Loucy (cell line): ENCODE data around the gene MYH15.

Experiments
- H2AFZ ChIP-seq: fragments of 200-600 bp; sonication (generic); 2 replicates; pipeline ENCODE4 v1.6.0; 2016; ENCODE audit warnings: antibody characterized with exemption, mild to moderate bottlenecking, low read length, moderate library complexity
- H3F3A ChIP-seq: fragments of 200-600 bp; 2 replicates; pipeline ENCODE4 v1.6.0; 2016; ENCODE audit warnings: antibody characterized with exemption, low read depth, mild to moderate bottlenecking
- H3K27me3 ChIP-seq: fragments of 200-600 bp; sonication (generic); 2 replicates; pipeline ENCODE4 v1.6.1; 2014; ENCODE audit warnings: low read length, mild to moderate bottlenecking; ENCODE audit not compliant: insufficient read depth, poor library complexity, severe bottlenecking
- H3K36me3 ChIP-seq: fragments of 200-600 bp; sonication (generic); 2 replicates; pipeline ENCODE4 v1.6.1; 2016; ENCODE audit warnings: low read length; ENCODE audit not compliant: insufficient read depth
- H3K4me1 ChIP-seq: fragments of 200-600 bp; sonication (generic); 2 replicates; pipeline ENCODE4 v1.5.1; 2014; ENCODE audit warnings: low read length, mild to moderate bottlenecking; ENCODE audit not compliant: insufficient read depth, poor library complexity, severe bottlenecking
- H3K4me2 ChIP-seq: fragments of 200-600 bp; sonication (generic); 2 replicates; pipeline ENCODE4 v1.6.0; 2014; ENCODE audit warnings: antibody characterized with exemption, low read length, low read depth, mild to moderate bottlenecking; ENCODE audit not compliant: poor library complexity, severe bottlenecking
- H3K4me3 ChIP-seq: fragments of 200-600 bp; sonication (generic); 2 replicates; pipeline ENCODE4 v1.5.1; 2014; ENCODE audit warnings: low read length, mild to moderate bottlenecking, mixed read lengths; ENCODE audit not compliant: poor library complexity, severe bottlenecking
- H3K79me2 ChIP-seq: fragments of 200-600 bp; sonication (generic); 2 replicates; pipeline ENCODE4 v1.6.1; 2014; ENCODE audit warnings: low read length; ENCODE audit not compliant: insufficient read depth
- H3K9ac ChIP-seq: fragments of 200-600 bp; sonication (generic); 2 replicates; pipeline ENCODE4 v1.6.0; 2014; ENCODE audit warnings: mild to moderate bottlenecking, low read depth, low read length, moderate library complexity; ENCODE audit not compliant: poor library complexity, severe bottlenecking
- H3K9me2 ChIP-seq: fragments of 200-600 bp; sonication (generic); replicated peaks from 2 replicates; pipeline ENCODE4 v1.6.1; 2016; ENCODE audit warnings: low read depth, low read length, mixed read lengths
- H3K9me3 ChIP-seq: fragments of 200-600 bp; sonication (generic); 2 replicates; pipeline ENCODE4 v1.6.1; 2014; ENCODE audit warnings: mild to moderate bottlenecking, antibody characterized with exemption, low read length, low read depth; ENCODE audit not compliant: insufficient read depth
- H4K20me1 ChIP-seq: fragments of 200-600 bp; sonication (generic); 2 replicates; pipeline ENCODE4 v1.6.0; 2014; ENCODE audit warnings: antibody characterized with exemption, low read length, mild to moderate bottlenecking; ENCODE audit not compliant: insufficient read depth, poor library complexity, severe bottlenecking
- CTCF ChIP-seq: fragments of 200-600 bp; sonication (generic); conservative IDR thresholded peaks from 2 replicates; pipeline ENCODE4 v1.5.1; 2014; ENCODE audit warnings: mild to moderate bottlenecking, antibody characterized with exemption, low read length
- EZH2phosphoT487 ChIP-seq: fragments of 200-600 bp; IDR thresholded peaks from 2 replicates; pipeline ENCODE4 v1.6.1; 2018; ENCODE audit warnings: antibody characterized with exemption, mild to moderate bottlenecking, moderate library complexity, borderline replicate concordance

The MYH15 gene

DNA sequence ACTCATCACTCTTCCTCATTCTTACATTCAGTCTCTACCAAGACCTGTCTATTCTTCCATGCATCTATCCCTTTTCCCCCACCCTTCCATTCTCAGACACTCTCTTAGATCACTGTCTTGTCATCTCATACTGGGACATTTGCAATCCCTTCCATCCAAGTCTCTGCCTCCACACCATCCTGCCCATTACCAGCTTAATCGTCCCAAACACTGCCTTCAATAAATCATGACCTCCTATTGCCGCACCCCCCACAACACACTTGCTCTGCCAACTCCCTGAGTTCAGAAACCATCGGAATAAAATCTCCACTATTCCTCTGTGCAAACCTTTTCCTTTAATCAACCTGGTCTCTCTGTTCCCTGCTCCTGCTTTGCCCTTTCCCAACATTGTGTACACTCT, 18.9 kb downstream of the MYH15 start:
- Histone ChIP-seq H3F3A (no peaks in the 10 kb centered on the region), H2AFZ (no peak overlapping the region), H3K36me3 (no peaks in the 10 kb centered on the region), H3K4me2 (no peak overlapping the region), H3K9me3 (no peaks in the 10 kb centered on the region), H3K9me2 (no peaks in the 10 kb centered on the region), H3K79me2 (no peaks in the 10 kb centered on the region), H3K9ac (no peak overlapping the region), H3K27me3 (no peaks in the 10 kb centered on the region), H3K4me1 (no peaks in the 10 kb centered on the region), H4K20me1 (no peaks in the 10 kb centered on the region), H3K4me3 (no peak overlapping the region)
- TF ChIP-seq CTCF (no peak), EZH2phosphoT487 (no peak)

DNA sequence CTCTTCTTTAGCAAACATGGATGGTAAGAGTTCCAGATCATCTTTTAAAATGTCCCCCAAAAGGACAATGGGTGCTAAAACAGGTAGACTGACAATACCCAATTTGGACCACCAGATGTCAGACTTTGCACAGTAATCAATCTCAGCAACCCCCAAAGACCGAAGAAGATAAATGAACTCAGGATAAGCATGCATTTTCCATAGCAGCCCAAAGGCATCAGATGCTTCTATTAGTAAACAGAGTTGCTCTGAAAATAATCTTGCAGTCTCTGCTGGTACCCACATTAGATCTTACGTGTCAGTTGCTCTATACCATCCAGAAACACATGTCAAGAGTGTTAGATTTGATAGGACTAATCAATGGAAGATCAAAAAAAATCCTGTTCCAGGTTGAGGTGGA, 20.6 kb downstream of the MYH15 start:
- no peaks in the 10 kb centered on the region for H3K27me3 ChIP-seq
- no peaks in the 10 kb centered on the region for H3K9me3 ChIP-seq
- H3K9ac ChIP-seq = no peak overlapping the region
- no peaks in the 10 kb centered on the region for H3K4me1 ChIP-seq
- no peaks in the 10 kb centered on the region for H4K20me1 ChIP-seq
- no peak overlapping the region for H3K4me2 ChIP-seq
- no peak overlapping the region for H2AFZ ChIP-seq
- no peaks in the 10 kb centered on the region for H3F3A ChIP-seq
- no peaks in the 10 kb centered on the region for H3K79me2 ChIP-seq
- no peaks in the 10 kb centered on the region for H3K36me3 ChIP-seq
- no peak overlapping the region for H3K4me3 ChIP-seq
- TF ChIP-seq EZH2phosphoT487 = no peak
- peak; percentile 94 for TF ChIP-seq CTCF
- H3K9me2 ChIP-seq = no peaks in the 10 kb centered on the region

- TF ChIP-seq CTCF = no peak
- TF ChIP-seq EZH2phosphoT487 = no peak
- H3K4me2 ChIP-seq = no peak overlapping the region
These were observed 21.8 kb downstream of the MYH15 start for GRCh38 chr3:108488631-108489030.

More at GRCh38 chr3:108488631-108489030, 21.8 kb downstream of the MYH15 start:
- no peaks in the 10 kb centered on the region for H3K27me3 ChIP-seq
- H2AFZ ChIP-seq = no peak overlapping the region
- no peak overlapping the region for H3K4me3 ChIP-seq
- no peaks in the 10 kb centered on the region for H3K36me3 ChIP-seq
- no peaks in the 10 kb centered on the region for H3K79me2 ChIP-seq
- no peaks in the 10 kb centered on the region for H3F3A ChIP-seq
- no peak overlapping the region for H3K9ac ChIP-seq
- H4K20me1 ChIP-seq = no peaks in the 10 kb centered on the region
- H3K4me1 ChIP-seq = no peaks in the 10 kb centered on the region
- no peaks in the 10 kb centered on the region for H3K9me3 ChIP-seq
- no peaks in the 10 kb centered on the region for H3K9me2 ChIP-seq
